Spleen (tissue), 11 donors: ENCODE data around the gene AHCYL2. TPM values are rescaled to one million over a fixed set of nuclear protein-coding genes. Genes with fewer than 3 reads are reported as not detected.

Experiments
- DNase-seq: peaks from one replicate; pipeline ENCODE4 v3.0.0-alpha.2; 2020
- H3K27ac ChIP-seq, 8 donors: fragments of 200-600 bp; sonication (generic) in 7 of 8; 1 replicate in 4 of 8; 2 replicates in 4 of 8; pipeline versions ENCODE4 v1.5.0 to v1.8.0; 2016 to 2021; ENCODE audit warnings: inconsistent platforms in 4 of 8, mild to moderate bottlenecking in 4 of 8, moderate library complexity in 1 of 8
- H3K27me3 ChIP-seq, 7 donors: fragments of 200-600 bp; sonication (generic) in 6 of 7; replicated peaks in 1 of 7; 1 replicate in 4 of 7; 2 replicates in 3 of 7; pipeline versions ENCODE4 v1.5.0 to v1.8.0; 2016 to 2021; ENCODE audit warnings: inconsistent platforms in 3 of 7, mild to moderate bottlenecking in 1 of 7
- H3K36me3 ChIP-seq, 6 donors: fragments of 200-600 bp; sonication (generic) in 5 of 6; 1 replicate in 4 of 6; 2 replicates in 2 of 6; pipeline versions ENCODE4 v1.5.0 to v1.8.0; 2016 to 2021; ENCODE audit warnings: inconsistent platforms in 2 of 6
- H3K4me1 ChIP-seq, 6 donors: fragments of 200-600 bp; sonication (generic) in 5 of 6; 1 replicate in 3 of 6; 2 replicates in 3 of 6; pipeline versions ENCODE4 v1.5.0 to v1.8.0; 2016 to 2021; ENCODE audit warnings: inconsistent platforms in 3 of 6
- H3K4me3 ChIP-seq, 8 donors: fragments of 200-600 bp; sonication (generic) in 7 of 8; 1 replicate in 4 of 8; 2 replicates in 4 of 8; pipeline versions ENCODE4 v1.5.0 to v1.8.0; 2016 to 2021; ENCODE audit warnings: inconsistent platforms in 4 of 8, mild to moderate bottlenecking in 4 of 8, moderate library complexity in 2 of 8
- H3K9me3 ChIP-seq, 8 donors: fragments of 200-600 bp; sonication (generic) in 7 of 8; 1 replicate in 4 of 8; 2 replicates in 4 of 8; pipeline versions ENCODE4 v1.5.0 to v1.8.0; 2016 to 2021; ENCODE audit warnings: inconsistent platforms in 4 of 8
- CTCF ChIP-seq, 11 experiments: fragments of 200-600 bp in 7 of 11; fragments of 450-650 bp in 4 of 11; sonication (generic) in 4 of 11; IDR thresholded peaks in 8 of 11; conservative IDR thresholded peaks in 3 of 11; 1 replicate in 7 of 11; 2 replicates in 4 of 11; pipeline versions ENCODE4 v1.4.0 to v1.8.0; 2016 to 2021; ENCODE audit warnings: antibody characterized with exemption in 11 of 11, inconsistent platforms in 4 of 11, mild to moderate bottlenecking in 1 of 11
- POLR2A ChIP-seq, 3 donors: fragments of 450-650 bp; IDR thresholded peaks; one replicate each; pipeline ENCODE4 v1.5.1; 2017; ENCODE audit warnings: antibody characterized with exemption in 3 of 3, mild to moderate bottlenecking in 1 of 3
- POLR2AphosphoS5 ChIP-seq, 3 donors: sonication (generic); formaldehyde crosslinking; IDR thresholded peaks; one replicate each; pipeline ENCODE4 v1.5.1; 2017; ENCODE audit warnings: antibody characterized with exemption in 3 of 3
- WGBS, 5 donors: extraction: QIAGEN DNeasy Blood & Tissue Kit in 3 of 5; methylation state at CpG; one replicate each; pipeline versions ENCODE4 v1.1.5 to v1.1.7; 2013 to 2018; 5-methylcytosine and 5-hydroxymethylcytosine counted together
- intact Hi-C: fragments of 100-400 bp; cut with DNase I; formaldehyde crosslinking; loops from one replicate; pipeline ENCODE4 v1.15.0; 2023; ENCODE audit warnings: low total_unique reads
- polyA plus RNA-seq, 3 donors: library from polyadenylated mRNA; stranded (reverse); fragments of 200-250 nt; gene quantifications; one replicate each; pipeline ENCODE4 v1.2.1, GENCODE V29; 2013
- total RNA-seq, 7 donors: library from RNA; depleted of rRNA in 3 of 7; stranded (reverse); fragments of >200 nt in 3 of 7; fragmentation: NEBNext Ultra II Directional in 4 of 7; extraction: Animal tissue kit (Norgen Biotek cat#: 25700) in 4 of 7; gene quantifications; one replicate each; pipeline versions ENCODE4 v1.1.0 to v1.2.1, GENCODE V29; 2016 to 2021
- donor health status: healthy with polysubstance abuse.
- donor health status: DM: no; HTN: no; CAD: no; lungs with moderate emphysema.
- donor health status: DM: no; HTN: no; CAD: no.
- donor health status: Bipolar disorder and iron deficiency.
- donor health status: healthy.
- donor health status: DM: no; HTN: no; CAD: no.
- donor health status: DM: yes; HTN: yes; CAD: no.

Gene AHCYL2
- total and polyA plus RNA-seq, 10 donors: 3.1 to 20.1 (median 17.8) TPM

- Histone ChIP-seq H3K4me1 (peaks cover 0 to 23% (median 6%) of the 10 kb centered on the region in 6 donors), H3K27ac (no peak overlapping the region), H3K4me3 (no peak overlapping the region), H3K9me3 (no peaks in the 10 kb centered on the region), H3K27me3 (no peaks in the 10 kb centered on the region), H3K36me3 (no peaks in the 10 kb centered on the region)
- intact Hi-C loops: no loop called here
- TF ChIP-seq POLR2AphosphoS5 (IDR thresholded peaks at IDR 0.05) (no peak), CTCF (IDR thresholded peaks at IDR 0.05 in 8 of 11, conservative IDR thresholded peaks at IDR 0.05 in 3 of 11) (no peak), POLR2A (IDR thresholded peaks at IDR 0.05) (no peak)
- no peak for DNase-seq
- 90 to 94% (median 91%) methylated on average over 2 of the region's 2 CpGs for WGBS, 5 donors
These were observed 38.3 kb downstream of the AHCYL2 start for GRCh38 chr7:129263168-129263567.

DNA sequence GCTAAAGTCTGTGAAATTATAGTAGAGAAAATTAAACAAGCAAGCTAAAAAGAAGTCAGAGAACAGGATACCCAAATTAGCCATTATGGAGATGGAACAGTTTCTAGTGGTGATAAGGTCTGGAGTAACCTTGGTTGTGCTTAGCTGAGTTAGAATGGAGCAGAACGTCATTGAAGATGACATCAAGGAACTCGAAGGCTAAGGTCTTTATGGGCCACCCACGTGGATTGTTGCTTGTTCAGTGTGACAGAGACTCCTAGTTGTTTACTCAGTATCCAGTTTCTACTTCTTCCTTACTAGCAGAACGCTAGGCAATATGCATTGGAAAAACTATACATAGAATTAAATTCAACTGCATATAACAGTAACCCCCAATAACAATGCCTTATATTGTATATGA is 39.7 kb downstream of the AHCYL2 start:
- TF ChIP-seq CTCF (IDR thresholded peaks at IDR 0.05 in 8 of 11, conservative IDR thresholded peaks at IDR 0.05 in 3 of 11): no peak
- no peak for TF ChIP-seq POLR2AphosphoS5 (IDR thresholded peaks at IDR 0.05)
- no peak for TF ChIP-seq POLR2A (IDR thresholded peaks at IDR 0.05)
- H3K4me1 ChIP-seq: peaks cover 0 to 14% (median 2%) of the 10 kb centered on the region in 6 donors
- WGBS, 5 donors: 83 to 95% (median 89%) methylated on average over 4 of the region's 4 CpGs
- no peaks in the 10 kb centered on the region for H3K27me3 ChIP-seq
- DNase-seq: no peak
- H3K9me3 ChIP-seq: no peaks in the 10 kb centered on the region
- no peaks in the 10 kb centered on the region for H3K36me3 ChIP-seq
- H3K27ac ChIP-seq: no peak overlapping the region
- no peak overlapping the region for H3K4me3 ChIP-seq
- intact Hi-C loops: no loop called here

DNA sequence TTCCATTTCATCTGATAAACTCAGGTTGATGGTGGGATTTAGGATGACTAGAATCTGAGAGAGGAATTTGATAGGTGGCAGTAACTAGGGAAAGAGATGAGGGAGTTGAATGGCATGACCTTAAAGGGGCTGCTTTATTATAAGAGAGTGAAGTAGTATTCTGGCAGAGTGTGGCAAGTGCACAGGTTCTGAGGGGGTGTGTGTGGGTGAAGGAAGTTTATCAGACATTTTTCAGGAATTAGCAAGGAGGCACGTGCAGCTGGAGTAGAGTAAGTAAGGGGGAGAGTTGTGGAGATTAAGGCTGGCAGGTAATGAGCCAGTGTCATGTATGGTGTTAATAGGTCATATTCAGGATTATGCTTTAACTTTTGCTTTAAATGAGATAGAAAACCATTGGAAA is 40.5 kb downstream of the AHCYL2 start:
- 69 to 78% (median 76%) methylated on average over 1 of the region's 1 CpG for WGBS, 5 donors
- H3K36me3 ChIP-seq: no peaks in the 10 kb centered on the region
- TF ChIP-seq CTCF (IDR thresholded peaks at IDR 0.05 in 8 of 11, conservative IDR thresholded peaks at IDR 0.05 in 3 of 11): no peak
- no peak for TF ChIP-seq POLR2AphosphoS5 (IDR thresholded peaks at IDR 0.05)
- no peak for TF ChIP-seq POLR2A (IDR thresholded peaks at IDR 0.05)

DNA sequence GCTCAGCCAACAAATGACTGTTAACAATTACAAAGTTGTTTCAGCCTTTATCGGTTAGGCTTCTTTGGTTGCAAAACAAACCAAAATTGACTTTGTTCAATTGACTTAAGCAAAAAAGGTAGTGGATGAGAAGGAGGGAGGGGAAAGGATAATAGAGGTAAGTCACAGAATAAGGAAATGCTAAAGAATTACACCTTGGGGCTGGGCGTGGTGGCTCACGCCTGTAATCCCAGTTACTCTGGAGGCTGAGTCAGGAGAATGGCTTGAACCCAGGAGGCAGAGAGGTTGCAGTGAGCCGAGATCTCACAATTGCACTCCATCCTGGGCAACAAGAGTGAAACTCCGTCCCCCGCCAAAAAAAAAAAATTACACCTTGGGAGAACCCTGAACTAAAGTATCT is 41.4 kb downstream of the AHCYL2 start:
- 93 to 96% (median 95%) methylated on average over 6 of the region's 6 CpGs for WGBS, 5 donors
- H3K4me3 ChIP-seq: no peak overlapping the region
- no peaks in the 10 kb centered on the region for H3K9me3 ChIP-seq
- no peak for TF ChIP-seq POLR2A (IDR thresholded peaks at IDR 0.05)
- TF ChIP-seq POLR2AphosphoS5 (IDR thresholded peaks at IDR 0.05): no peak
- TF ChIP-seq CTCF (IDR thresholded peaks at IDR 0.05 in 8 of 11, conservative IDR thresholded peaks at IDR 0.05 in 3 of 11): no peak
- intact Hi-C loops: no loop called here
- no peak overlapping the region for H3K27ac ChIP-seq
- no peak for DNase-seq
- no peaks in the 10 kb centered on the region for H3K36me3 ChIP-seq
- no peaks in the 10 kb centered on the region for H3K27me3 ChIP-seq
- H3K4me1 ChIP-seq: peaks cover 0 to 24% (median 13%) of the 10 kb centered on the region in 6 donors

More for the DNA sequence above, 40.5 kb downstream of the AHCYL2 start:
- Histone ChIP-seq H3K4me3 (no peak overlapping the region), H3K9me3 (no peaks in the 10 kb centered on the region), H3K4me1 (peaks cover 0 to 16% (median 5%) of the 10 kb centered on the region in 6 donors), H3K27ac (no peak overlapping the region), H3K27me3 (no peaks in the 10 kb centered on the region)
- DNase-seq: no peak
- intact Hi-C loops: no loop called here
